IPS-NIHi7 (cell line): ENCODE results near the gene HYI.
"Not testable (repeated sequence)": the region's sequence is repeated elsewhere in the genome, so short reads cannot be mapped to it uniquely, and the experiment has no call there.

Source experiments
- DNase-seq: peaks from one replicate; pipeline ENCODE4 v3.0.0; 2012; ENCODE audit warnings: mixed read lengths; ENCODE audit errors: extremely low spot score

HYI gene

DNA sequence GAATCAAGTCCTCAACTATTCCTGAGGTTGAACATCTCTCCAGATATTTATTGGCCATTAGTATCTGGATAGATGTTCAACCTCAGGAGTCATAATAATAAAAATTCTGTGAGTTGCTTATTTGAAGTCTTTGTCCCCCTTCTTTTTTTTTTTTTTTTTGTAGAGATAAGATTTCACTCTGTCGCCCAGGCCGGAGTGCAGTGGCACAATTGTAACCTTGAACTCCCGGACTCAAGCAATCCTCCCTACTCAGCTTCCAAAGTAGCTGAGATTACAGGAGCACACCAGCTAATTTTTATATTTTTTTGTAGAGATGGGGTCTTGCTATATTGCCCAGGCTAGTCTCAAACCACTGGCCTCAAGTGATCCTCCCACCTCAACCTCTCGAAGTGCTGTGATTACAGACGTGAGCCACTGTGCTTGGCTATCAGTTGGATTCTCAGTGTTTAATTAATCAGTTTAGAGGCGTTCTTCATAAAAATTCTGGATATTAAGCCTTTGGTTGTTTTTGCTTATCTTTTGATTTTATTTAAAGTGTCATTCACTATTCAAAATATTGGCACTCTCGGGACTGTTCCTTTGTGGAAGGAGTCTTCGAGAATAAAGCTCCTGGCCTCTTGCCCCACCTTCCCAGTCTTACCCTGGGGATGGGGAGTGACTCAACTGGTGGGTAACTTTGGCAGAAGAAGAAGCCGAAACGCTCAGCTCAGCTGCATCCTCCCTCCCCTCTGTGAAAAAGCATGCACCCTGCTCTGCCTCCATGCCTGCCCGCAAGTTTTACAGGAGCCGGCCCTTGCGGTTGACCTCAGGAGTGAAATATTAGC is 11.2 kb upstream of the HYI start:
- DNase-seq = no peak

DNA sequence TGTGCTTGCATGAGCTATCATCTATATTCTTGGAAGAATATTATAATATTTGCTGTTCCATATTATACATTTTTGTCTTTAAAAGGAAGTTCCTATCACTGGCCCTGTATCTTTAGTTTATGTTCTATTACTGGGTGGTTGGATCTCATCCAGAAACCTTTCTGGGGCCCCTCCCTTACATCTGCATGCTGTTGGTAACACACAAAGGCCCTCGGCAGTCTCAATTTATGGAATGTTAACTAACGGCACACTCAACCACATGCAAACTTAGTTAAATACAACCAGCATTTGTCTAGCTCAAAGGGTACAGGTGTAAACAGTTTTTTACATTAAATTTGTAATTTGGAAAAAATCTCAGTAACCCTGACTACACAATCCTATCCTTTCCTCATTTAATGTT is 9.7 kb upstream of the HYI start:
- DNase-seq = no peak

DNA sequence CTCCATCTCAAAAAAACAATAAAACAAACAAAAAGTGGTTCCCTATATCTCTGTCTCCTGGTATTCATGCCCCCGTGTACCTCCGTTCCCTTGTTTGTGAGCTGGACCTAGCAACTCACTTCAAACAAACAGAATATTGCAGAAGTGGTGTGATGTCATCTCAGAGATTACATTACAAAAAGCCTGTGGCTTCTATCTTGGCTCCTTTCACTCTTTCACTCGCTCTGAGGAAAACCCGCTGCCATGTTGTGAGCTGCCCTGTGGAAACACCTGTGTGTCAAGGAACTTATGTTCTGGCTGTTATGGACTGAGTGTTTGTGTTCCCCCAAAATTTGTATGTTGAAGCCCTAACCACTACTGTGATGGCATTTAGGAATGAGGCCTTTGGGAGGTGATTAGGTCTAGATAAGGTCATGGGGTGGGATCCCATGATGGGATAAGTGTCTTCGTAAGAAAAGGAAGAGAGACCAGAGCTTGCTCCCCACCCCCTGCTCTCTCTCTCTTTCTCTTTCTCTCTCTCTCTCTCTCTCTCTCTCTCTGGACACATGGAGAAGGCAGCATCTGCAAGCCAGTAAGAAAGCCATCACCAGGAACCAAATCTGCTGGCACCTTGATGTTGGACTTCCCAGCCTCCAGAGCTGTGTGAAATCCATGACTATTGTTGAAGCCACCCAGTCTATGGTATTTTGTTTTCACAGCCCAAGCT is 7.4 kb upstream of the HYI start:
- DNase-seq = no peak

DNA sequence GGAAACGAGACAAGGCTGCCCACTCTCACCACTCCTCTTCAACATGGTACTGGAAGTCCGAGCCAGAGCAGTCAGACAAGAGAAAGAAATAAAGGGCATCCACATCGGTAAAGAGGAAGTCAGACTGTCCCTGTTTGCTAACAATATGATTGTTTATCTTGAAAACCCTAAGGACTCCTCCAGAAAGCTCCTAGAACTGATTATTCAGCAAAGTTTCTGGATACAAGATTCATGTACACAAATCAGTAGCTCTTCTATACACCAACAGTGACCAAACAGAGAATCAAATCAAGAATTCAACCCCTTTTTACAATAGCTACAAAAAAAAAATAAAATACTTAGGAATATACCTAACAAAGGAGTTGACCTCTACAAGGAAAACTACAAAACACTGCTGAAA is 4.6 kb upstream of the HYI start:
- not testable (repeated sequence) for DNase-seq

DNA sequence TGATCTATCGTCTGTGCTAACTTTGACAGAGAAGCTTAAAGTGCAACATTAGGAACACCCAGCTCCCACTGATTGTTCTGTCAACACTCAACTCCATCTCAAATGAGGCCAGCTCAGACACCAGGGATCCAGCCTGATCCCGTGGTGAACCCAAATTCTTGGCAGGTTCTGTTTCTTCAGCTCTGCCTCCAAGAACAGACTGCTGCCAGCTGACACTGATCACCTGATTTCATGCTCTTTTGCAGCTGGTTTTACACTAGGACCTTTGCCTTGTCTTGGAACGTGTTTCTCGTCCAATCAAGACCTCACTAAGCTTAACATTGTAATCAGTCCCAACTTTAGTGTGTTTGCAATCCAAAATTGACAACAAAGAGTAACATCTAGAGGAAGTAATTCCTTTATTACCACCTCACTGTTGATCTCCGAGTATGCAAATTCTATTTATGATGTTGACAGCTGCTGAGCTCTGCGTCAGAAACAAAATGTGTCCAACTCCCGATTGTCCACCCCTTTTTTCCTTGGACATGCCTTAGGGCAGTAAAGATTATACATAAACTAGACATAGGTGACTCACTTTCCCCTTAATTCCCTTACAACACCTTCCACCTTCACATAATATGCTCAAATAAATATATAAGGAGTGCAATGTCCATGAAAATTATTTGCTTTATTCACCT is 1.6 kb upstream of the HYI start:
- no peak for DNase-seq

DNA sequence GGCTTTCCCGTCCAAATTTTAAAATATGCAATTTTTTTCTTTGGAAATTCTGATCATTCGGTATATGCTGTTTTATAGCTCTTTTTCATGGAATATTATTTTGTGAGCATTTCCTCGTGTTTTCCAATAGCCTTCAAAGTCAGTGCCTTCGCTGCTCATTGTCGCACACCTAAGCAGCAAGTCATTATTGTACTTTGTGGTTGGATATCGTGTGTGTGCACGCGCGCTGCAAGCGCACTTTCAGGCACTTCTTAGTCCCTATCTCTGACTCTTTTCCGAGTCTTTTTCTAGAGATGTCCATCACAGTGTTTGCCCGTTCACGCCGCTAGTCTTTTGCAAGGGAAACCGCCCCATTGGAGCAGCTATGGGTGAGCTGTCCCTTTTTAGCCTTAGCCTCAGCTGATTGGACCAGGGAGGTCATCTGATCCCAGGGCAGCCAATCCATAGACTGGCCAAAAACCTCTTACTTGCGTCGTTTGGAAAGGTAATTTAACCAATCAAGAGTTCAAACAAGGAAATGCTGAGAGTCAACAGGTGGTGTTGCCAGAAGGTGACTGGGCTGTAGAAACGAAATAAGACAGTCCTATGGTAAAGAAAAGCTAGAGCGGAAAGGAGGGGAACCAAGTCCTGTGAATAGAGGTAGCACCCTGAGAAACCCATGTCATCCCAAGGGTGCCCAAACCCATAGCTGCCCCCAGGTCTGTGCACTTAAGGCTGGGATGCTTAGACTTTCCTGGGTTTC is 710 bp upstream of the HYI start:
- peak; percentile 96 for DNase-seq

DNA sequence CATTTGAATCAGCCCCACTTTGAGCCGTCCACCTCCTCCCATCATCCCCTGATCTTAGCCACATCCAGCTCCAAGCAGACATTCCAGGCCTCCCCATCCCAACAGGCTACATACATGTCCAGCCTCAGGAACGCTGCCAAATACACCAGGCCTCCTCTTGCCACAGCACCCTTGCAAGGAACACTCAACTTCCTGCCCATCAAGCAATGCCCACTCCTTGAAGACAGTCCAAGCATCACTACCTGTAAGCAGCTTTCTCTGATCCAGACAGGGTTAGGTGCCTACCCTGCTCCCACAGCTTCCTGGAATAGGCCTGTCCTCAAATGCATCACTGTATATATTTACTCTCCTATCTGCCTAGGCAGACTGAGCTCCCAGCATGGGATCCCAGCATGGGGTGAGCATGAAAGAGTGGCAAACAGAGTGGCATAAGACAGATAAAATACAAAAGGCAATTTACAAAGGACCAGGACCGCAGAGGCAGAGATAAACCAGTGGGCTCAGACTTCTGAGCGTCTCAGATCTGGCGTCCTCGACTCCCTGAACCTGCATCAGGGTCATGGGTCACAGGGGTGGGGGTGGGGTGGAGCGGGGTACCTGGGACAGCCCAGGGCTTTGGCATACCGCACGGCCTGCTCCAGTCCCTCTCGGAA is 816 bp downstream of the HYI start:
- peak; percentile 78 for DNase-seq

DNA sequence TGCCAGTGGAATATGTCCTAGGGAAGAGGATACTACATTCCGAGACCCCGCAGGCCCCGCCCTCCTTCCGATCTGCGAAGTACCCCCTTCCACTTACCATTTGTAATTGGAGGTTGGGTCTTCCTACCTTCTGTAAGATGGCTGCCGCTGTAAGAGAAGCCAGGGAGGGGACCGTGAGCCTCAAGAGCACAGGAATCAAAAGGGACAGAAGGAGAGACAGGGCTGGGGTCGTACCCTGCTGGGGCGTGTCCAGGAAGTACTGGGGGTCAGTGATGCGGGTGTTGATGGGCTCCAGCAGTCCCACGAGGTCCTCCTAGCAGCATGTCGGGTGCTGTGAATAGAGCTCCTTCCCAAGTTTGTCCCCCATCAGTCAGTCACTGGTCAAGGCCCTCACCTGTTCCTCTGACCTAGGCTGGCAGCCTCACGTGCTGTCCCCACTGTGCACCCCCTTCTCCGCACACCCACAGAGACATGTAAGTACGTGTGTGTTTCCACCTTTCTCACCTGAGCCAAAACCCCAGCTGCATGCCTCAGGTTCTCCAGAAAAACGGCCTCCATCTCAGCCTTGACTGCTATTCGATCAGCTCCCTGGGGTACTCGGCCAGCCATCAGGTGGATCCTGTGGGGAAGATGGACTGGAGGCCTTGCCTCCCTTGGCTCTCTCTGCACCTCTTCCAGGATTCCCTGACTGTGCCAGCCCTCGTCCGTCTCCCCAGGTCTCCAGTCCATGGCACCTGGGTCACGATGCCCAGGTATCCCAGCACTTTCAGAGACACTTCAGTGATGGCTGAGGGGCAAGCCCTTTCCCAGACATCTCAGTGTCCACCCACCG is 1.8 kb downstream of the HYI start:
- DNase-seq = no peak

DNA sequence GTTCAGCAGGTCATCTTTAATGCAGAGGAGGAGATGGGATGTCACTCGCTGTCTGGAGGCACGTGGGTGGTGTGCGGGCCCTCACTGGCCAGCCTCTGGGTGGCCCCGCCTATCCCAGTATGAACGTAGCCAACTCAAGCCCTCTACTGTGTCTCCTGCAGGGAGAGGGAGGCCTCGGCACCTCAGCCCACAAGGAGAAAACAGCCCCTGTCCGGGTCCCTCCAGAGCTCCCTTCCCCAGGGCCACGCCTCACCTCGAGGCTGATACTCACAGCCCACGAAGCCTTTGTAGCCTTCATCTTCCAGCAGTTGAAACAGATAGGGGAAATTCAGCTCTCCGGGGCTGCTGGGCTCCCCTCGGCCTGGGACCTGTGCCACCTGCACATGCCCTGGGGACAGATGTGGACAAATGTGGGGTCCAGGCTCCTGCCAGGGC is 2.6 kb downstream of the HYI start:
- no peak for DNase-seq

DNA sequence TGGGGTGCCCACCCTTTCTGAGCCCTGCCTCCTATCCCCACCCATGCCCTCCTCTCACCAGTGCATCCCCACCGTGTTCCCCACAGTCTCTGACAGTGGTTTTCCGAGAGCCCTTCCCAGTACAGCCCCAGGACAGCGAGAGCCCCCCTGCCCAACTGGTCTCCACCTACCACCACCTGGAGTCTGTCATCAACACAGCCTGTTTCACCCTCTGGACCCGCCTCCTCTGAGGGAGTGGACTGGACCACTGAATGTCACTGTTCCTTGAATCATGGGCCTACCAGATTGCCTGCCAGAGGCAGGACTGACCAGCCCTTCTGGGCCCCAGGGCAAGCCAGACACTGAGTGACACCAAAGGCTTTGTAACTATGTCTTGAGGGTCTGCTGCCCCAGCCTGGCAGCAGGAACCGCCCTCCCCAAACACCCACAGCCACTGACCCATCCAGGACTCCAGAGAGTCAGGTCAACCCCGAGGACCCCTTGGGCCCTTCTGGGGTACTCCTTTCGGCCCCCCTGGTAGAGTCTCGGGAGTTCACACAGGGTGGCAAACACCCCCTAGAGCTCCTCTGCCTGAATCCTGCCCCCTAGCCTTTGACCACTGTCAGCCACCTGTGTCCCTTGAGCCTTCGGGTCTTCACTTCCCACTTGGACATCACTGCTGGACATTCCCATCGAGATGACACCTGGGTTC is 3.3 kb downstream of the HYI start:
- no peak for DNase-seq

DNA sequence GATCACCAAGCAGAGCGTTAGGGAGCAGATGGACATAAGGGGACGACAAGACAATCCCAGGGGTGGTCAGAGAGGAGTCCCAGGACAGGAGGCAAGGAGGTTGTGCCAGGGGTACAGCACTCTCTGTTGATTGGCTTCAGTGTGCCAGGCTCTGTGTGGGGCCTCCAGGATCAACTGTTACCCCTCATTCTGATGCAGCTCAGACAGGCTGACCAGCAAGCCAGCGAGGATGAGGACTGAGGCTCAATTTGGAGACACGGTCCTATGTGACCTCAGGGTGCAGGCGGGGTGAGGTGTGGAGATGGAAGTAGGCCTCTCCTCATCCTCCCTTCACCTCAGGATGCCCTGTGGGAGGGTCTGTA is 4.0 kb downstream of the HYI start:
- no peak for DNase-seq

DNA sequence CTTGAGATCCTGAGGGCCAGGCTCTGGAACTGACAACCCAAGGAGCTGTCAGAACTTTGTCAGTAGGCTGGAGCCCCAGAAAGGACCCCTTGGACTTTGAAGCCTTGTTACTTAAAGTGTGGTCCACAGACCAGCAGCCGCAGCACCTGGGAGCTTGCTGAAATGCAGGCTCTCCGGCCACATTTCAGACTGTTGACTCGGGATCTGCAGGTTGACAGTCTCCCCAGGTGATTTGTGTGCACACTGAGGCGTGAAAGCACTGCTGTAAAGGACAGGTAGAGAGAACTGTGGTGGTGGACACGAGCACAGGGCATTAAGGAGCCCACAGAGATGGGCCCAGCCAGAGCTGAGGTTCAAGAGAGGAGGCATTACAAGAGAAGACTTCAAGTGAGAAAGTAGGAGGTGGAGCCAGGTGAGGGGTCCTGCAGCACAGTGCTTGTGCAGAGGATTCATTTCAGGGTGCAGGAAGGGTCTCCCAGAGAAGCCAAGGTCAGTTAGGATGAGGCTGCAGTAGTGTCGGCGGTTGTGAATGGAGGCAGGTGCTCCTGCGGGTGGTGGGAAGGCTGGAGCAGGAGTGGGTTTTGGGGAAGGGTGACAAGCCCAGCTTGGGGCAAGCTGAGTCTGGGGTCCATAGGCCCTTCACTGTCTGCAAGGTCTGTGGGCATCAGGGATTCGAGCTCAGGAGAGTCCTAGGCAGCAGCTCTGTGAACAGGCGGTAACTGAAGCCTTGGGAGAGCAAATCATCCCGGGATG is 4.6 kb downstream of the HYI start:
- DNase-seq = no peak

DNA sequence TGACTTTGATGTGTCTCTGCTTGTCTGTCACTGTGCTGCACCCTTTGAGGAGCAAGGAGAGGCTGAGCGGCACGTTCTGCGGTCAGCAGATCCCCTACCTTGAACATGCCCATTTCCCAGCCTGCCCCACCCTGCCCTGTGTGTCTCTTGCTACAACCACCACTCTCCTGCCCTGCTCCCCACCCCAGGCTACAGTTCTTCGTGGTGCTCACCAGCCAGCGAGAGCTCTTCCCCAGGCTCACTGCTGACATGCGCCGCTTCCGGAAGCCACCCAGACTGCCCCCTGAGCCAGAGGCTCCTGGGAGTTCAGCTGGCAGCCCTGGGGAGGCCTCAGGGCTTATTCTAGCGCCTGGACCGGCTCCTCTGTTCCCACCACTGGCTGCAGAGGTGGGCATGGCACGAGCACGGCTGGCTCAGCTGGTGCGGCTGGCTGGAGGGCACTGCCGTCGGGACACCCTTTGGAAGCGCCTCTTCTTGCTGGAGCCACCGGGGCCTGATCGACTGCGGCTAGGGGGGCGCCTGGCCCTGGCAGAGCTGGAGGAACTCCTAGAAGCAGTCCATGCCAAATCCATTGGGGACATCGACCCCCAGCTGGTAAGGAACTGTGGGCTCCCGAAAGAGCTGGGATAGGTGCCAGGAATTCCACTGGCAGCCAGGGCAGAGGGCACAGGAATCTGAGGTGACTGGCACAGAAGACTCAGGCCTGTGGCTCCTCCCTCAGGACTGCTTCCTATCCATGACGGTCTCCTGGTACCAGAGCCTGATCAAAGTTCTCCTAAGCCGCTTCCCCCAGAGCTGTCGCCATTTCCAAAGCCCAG is 5.6 kb downstream of the HYI start:
- no peak for DNase-seq

DNA sequence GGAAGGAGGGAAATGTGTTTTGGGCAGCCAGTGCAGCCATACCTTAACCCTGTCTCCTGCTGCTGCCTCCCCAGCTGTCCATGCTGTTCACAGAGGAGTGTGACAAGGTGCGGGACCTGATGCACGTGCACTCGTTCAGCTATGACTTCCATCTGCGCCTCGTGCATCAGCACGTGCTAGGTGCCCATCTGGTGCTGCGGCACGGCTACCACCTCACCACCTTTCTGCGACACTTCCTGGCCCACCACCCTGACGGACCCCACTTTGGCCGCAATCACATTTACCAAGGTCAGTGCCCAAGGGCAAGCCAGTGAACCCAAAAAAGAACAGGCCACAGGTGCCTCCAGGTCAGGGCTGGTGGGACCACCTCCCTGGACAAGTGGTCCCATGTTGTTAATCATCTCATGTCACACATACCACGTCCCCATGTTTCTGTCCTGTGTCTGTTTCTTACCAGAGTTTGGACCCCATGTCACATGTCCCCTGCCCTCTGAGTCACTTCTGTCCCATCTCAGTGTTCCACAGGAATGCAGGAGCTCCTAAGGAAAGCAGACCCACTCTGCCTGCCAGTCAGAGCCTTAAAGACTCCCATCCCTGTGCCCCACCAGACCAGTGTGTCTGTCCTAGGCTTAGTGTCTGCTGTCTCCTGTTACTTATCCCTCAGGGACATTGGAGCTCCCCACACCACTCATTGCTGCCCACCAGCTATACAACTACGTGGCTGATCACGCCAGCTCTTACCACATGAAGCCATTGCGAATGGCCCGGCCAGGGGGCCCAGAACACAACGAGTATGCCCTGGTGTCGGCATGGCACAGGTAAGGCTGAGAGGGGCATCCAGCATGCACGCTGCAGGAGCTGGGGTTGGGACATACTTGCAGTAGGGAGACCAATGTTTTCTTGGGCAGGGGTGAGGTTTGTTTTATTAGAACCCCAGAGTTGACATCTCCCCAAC is 6.6 kb downstream of the HYI start:
- no peak for DNase-seq

DNA sequence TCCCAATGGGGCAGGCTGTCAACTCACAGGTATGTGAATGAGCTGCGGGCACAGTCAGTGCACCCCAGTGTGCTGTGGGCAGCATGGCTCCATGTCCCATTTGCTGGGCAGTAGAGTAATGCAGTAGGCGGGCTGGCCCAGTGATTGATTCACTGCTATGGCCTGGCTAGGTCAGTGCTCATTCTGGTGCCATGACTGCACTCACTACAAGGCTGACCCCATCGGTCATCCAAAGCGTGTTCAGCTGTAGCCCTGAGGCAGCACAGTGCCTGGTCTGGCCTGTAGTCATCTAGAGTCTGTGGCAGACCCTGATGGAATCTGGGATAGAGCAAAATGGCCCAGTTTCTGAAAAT is 7.4 kb downstream of the HYI start:
- no peak for DNase-seq

DNA sequence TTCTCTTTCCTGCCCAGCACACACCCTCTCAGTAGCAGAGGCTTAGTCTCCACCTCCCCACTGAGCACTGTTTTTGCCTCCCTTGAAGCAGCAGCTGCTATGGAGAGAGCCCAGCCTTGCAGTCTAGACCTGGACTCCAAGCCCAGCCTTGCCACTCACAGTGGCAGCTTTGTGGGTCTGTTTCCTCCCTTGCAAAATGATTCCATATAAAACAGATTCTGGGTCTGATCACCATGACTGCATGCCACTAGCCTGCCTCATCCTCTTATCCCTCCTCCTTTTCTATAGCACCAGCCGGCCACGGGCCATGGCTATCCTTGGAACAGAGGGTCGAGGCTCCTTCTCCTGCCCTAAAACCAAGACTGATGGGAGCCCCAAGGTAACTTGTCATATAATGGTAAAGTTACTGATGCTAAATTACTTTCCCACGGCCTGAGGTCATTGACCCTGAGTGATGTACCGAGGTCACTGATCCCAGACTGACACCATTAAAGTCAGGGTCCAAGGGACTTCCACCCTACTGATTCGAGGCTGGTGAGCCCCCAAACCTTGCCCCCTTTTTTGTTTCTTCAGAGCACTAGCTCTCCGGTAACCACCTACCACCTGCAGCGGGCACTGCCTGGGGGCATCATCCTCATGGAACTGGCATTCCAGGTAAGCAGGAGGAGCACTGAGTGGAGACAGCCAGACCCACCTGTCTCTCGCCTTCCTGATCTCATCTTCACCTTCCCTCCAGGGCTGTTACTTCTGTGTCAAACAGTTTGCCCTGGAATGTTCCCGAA is 7.9 kb downstream of the HYI start:
- no peak for DNase-seq

DNA sequence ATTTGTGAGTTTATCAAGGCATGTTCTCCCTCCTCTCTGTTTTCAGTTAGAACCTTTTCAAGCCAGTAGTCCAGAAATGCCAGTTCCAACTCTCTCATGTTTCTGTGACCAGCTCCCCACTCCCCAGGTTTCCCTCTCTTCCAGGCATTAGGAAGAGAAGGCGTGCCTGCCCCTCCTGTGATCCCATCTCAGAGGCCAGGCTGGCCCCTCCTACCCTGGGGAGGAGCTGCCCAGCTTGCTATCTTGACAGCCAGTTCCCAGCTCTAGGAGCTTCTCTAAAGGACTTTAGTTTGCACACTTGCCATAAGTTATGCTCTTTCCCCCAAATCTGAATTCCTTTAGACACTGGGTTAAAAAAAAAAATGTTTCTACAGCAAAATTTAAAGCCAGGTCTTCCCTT is 8.9 kb downstream of the HYI start:
- DNase-seq = peak; percentile 61
